ENCODE measurements around the gene SIL1.
"Not testable (repeated sequence)": the region's sequence is repeated elsewhere in the genome, so short reads cannot be mapped to it uniquely, and the experiment has no call there.

SIL1 gene

GRCh38 chr5:139197710-139198669 is at the start of gene SIL1:
Gene SIL1, minus strand, starts transcription at chr5:139198368. Its CDS starts 70,525 bp downstream, at chr5:139127843.
- peak; percentile 98 for DNase-seq

GRCh38 chr5:139246394-139246793 is 48.2 kb upstream of the SIL1 start:
- DNase-seq (peak; percentile 71), ATAC-seq (peak; percentile 95)

More at GRCh38 chr5:139197710-139198669, at the start of gene SIL1:
- ATAC-seq, result peak; percentile 100

GRCh38 chr5:139245637-139246339 is 47.6 kb upstream of the SIL1 start:
- ATAC-seq (no peak), DNase-seq (no peak)

GRCh38 chr5:139243425-139243970 is 45.3 kb upstream of the SIL1 start:
- DNase-seq, result no peak
- ATAC-seq, result no peak

- ATAC-seq (no peak), DNase-seq (no peak)
Observed at GRCh38 chr5:139241139-139241538, 43.0 kb upstream of the SIL1 start.

- no peak for DNase-seq
- no peak for ATAC-seq
Observed at GRCh38 chr5:139236479-139236878, 38.3 kb upstream of the SIL1 start.

GRCh38 chr5:139232147-139232724 is 34.1 kb upstream of the SIL1 start:
- DNase-seq, result no peak
- ATAC-seq, result no peak

GRCh38 chr5:139228201-139228803 is 30.1 kb upstream of the SIL1 start:
- ATAC-seq (no peak), DNase-seq (no peak)

- ATAC-seq, result no peak
- no peak for DNase-seq
Observed at GRCh38 chr5:139226131-139226530, 28.0 kb upstream of the SIL1 start.

- DNase-seq, result no peak
Observed at GRCh38 chr5:139223481-139223880, 25.3 kb upstream of the SIL1 start.

GRCh38 chr5:139222346-139222745 is 24.2 kb upstream of the SIL1 start:
- ATAC-seq (no peak), DNase-seq (no peak)

More at GRCh38 chr5:139223481-139223880, 25.3 kb upstream of the SIL1 start:
- no peak for ATAC-seq

GRCh38 chr5:139218038-139218437 is 19.9 kb upstream of the SIL1 start:
- DNase-seq, result not testable (repeated sequence)

GRCh38 chr5:139215107-139215975 is 17.2 kb upstream of the SIL1 start:
- DNase-seq, result no peak
- ATAC-seq, result no peak

More at GRCh38 chr5:139218038-139218437, 19.9 kb upstream of the SIL1 start:
- not testable (repeated sequence) for ATAC-seq

- DNase-seq (no peak), ATAC-seq (no peak)
Observed at GRCh38 chr5:139214646-139215045, 16.5 kb upstream of the SIL1 start.

GRCh38 chr5:139212906-139213305 is 14.7 kb upstream of the SIL1 start:
- no peak for DNase-seq

GRCh38 chr5:139212486-139212885 is 14.3 kb upstream of the SIL1 start:
- DNase-seq, result no peak
- ATAC-seq, result no peak

More at GRCh38 chr5:139212906-139213305, 14.7 kb upstream of the SIL1 start:
- no peak for ATAC-seq

GRCh38 chr5:139210585-139210984 is 12.4 kb upstream of the SIL1 start:
- DNase-seq, result no peak
- no peak for ATAC-seq

- no peak for ATAC-seq
- no peak for DNase-seq
Observed at GRCh38 chr5:139207297-139208000, 9.3 kb upstream of the SIL1 start.

- ATAC-seq (no peak), DNase-seq (no peak)
Observed at GRCh38 chr5:139205586-139205985, 7.4 kb upstream of the SIL1 start.

GRCh38 chr5:139205124-139205523 is 7.0 kb upstream of the SIL1 start:
- ATAC-seq (no peak), DNase-seq (no peak)
